ENCODE results near the gene UBTD2. TPM values are rescaled to one million over a fixed set of nuclear protein-coding genes. Genes with fewer than 3 reads are reported as not detected.
"Not testable (repeated sequence)": the region's sequence is repeated elsewhere in the genome, so short reads cannot be mapped to it uniquely, and the experiment has no call there.

UBTD2 gene
- total RNA-seq, 3 donors from 2014 or later (not counting 1 experiment from before 2014, with no cell fraction given): 1.7 to 3.3 (median 2.6) TPM

DNA sequence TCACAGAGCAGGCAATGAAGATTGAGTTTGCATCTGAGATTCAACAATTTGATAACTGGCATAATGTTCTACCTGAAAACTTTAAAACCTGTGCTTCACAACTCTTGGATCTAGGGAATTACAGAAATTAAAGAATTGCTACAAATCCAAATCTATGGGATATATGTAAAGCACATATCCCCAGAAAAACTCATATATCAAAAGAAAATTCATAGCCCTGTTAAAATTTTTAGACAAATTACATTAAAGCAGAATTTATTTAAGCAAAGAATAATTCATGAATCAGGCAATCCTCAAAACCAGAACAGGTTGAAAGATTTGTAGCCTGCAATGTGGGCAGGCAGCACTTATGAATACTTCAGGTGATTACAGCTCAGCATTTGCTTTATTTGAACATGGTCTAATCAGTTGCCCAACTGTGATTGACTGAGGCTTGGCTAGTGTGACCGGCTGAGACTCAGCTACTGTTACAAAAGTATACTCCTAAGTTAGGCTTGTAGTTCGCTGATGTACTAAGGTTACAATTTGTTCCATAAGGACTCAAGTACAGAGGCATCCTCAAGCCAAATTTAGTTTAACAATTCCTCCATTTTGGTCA is 10.3 kb upstream of the UBTD2 start:
- Mint-ChIP-seq H3K27ac (no peak overlapping the region), H3K27me3 (ENCODE audit: low read depth in 2 of 2) (no peaks in the 10 kb centered on the region), H3K9me3 (no peaks in the 10 kb centered on the region), H3K4me3 (no peak overlapping the region), H3K4me1 (peaks cover 0 to 5% of the 10 kb centered on the region in 2 donors), H3K36me3 (no peaks in the 10 kb centered on the region)
- 100% methylated on average over 2 of the region's 2 CpGs for WGBS (ENCODE audit: insufficient coverage)
- Histone ChIP-seq H3K4me3 (ENCODE audit: low read length) (no peak overlapping the region), H3K27me3 (ENCODE audit: control insufficient read depth, insufficient read depth, low read length) (no peaks in the 10 kb centered on the region), H3K36me3 (ENCODE audit: control insufficient read depth, insufficient read depth, low read length) (no peaks in the 10 kb centered on the region), H3K9me3 (ENCODE audit: control insufficient read depth, insufficient read depth, low read length) (no peaks in the 10 kb centered on the region), H3K27ac (ENCODE audit: low read length) (no peak overlapping the region), H3K4me1 (ENCODE audit: control insufficient read depth, insufficient read depth, low read length) (peaks cover 3% of the 10 kb centered on the region)
- DNase-seq: no peak
- intact Hi-C loops (cut with micrococcal nuclease): loop anchor here (1.0 to 10.0 kb wide), 3 partner anchors 187 to 809 kb away; no protein-coding TSS in a partner anchor
- TF ChIP-seq, protein P1, sequence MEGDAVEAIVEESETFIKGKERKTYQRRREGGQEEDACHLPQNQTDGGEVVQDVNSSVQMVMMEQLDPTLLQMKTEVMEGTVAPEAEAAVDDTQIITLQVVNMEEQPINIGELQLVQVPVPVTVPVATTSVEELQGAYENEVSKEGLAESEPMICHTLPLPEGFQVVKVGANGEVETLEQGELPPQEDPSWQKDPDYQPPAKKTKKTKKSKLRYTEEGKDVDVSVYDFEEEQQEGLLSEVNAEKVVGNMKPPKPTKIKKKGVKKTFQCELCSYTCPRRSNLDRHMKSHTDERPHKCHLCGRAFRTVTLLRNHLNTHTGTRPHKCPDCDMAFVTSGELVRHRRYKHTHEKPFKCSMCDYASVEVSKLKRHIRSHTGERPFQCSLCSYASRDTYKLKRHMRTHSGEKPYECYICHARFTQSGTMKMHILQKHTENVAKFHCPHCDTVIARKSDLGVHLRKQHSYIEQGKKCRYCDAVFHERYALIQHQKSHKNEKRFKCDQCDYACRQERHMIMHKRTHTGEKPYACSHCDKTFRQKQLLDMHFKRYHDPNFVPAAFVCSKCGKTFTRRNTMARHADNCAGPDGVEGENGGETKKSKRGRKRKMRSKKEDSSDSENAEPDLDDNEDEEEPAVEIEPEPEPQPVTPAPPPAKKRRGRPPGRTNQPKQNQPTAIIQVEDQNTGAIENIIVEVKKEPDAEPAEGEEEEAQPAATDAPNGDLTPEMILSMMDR (IDR thresholded peaks at IDR 0.05): no peak
- no peak for ATAC-seq

GRCh38 chr5:172293054-172293744 is 9.6 kb upstream of the UBTD2 start:
- no peaks in the 10 kb centered on the region for H3K36me3 ChIP-seq (ENCODE audit: control insufficient read depth, insufficient read depth, low read length)
- no peaks in the 10 kb centered on the region for H3K9me3 ChIP-seq (ENCODE audit: control insufficient read depth, insufficient read depth, low read length)
- Mint-ChIP-seq H3K27ac (no peak overlapping the region), H3K27me3 (ENCODE audit: low read depth in 2 of 2) (no peaks in the 10 kb centered on the region), H3K4me3 (no peak overlapping the region), H3K9me3 (no peaks in the 10 kb centered on the region), H3K36me3 (no peaks in the 10 kb centered on the region), H3K4me1 (peaks cover 0 to 5% of the 10 kb centered on the region in 2 donors)
- no peak overlapping the region for H3K4me3 ChIP-seq (ENCODE audit: low read length)
- no peak overlapping the region for H3K27ac ChIP-seq (ENCODE audit: low read length)
- peak; percentile 95 to 100 (median 99) for ATAC-seq
- H3K4me1 ChIP-seq (ENCODE audit: control insufficient read depth, insufficient read depth, low read length): peaks cover 3% of the 10 kb centered on the region
- peak; percentile 22 to 82 for DNase-seq
- 42% methylated on average over 5 of the region's 5 CpGs for WGBS (ENCODE audit: insufficient coverage)
- intact Hi-C loops (cut with micrococcal nuclease): loop anchor here (1.0 to 10.0 kb wide), 3 partner anchors 186 to 808 kb away; no protein-coding TSS in a partner anchor
- no peaks in the 10 kb centered on the region for H3K27me3 ChIP-seq (ENCODE audit: control insufficient read depth, insufficient read depth, low read length)
- TF ChIP-seq, protein P1 (IDR thresholded peaks at IDR 0.05): peak; percentile 77

- not testable (repeated sequence) for H3K27ac Mint-ChIP-seq
- WGBS (ENCODE audit: insufficient coverage): 82% methylated on average over 5 of the region's 5 CpGs
Observed at GRCh38 chr5:172291837-172292236, 8.3 kb upstream of the UBTD2 start.

DNA sequence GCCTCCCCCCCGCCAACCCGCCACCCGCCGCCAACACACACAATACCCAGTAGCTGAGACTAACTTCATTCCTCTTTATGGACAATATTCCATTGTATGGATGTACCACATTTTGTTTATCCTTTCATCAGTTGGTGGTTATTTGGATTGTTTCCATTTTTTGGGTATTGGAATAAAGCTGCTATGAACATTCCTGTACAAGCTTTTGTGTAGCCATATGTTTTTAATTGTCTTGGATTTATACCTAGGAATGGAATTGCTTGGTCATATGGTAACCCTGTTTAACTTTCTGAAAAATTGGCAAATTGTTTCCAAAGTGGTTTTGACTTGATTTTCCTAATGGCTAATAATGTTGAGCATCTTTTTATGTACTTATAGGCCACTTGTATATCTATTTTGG is 4.9 kb upstream of the UBTD2 start:
- Histone ChIP-seq H3K4me3 (ENCODE audit: low read length) (no peak overlapping the region), H3K36me3 (ENCODE audit: control insufficient read depth, insufficient read depth, low read length) (no peaks in the 10 kb centered on the region), H3K27ac (ENCODE audit: low read length) (no peak overlapping the region), H3K27me3 (ENCODE audit: control insufficient read depth, insufficient read depth, low read length) (no peaks in the 10 kb centered on the region), H3K4me1 (ENCODE audit: control insufficient read depth, insufficient read depth, low read length) (peaks cover 7% of the 10 kb centered on the region), H3K9me3 (ENCODE audit: control insufficient read depth, insufficient read depth, low read length) (no peaks in the 10 kb centered on the region)
- WGBS (ENCODE audit: insufficient coverage): no CpG with 5 or more reads among the region's 4 CpGs
- peaks cover 0 to 10% of the 10 kb centered on the region in 2 donors for H3K4me1 Mint-ChIP-seq
- no peak overlapping the region for H3K4me3 Mint-ChIP-seq
- no peak overlapping the region for H3K27ac Mint-ChIP-seq
- H3K36me3 Mint-ChIP-seq: no peaks in the 10 kb centered on the region
- TF ChIP-seq, protein P1 (IDR thresholded peaks at IDR 0.05): no peak
- ATAC-seq: no peak
- no peak for DNase-seq
- no peaks in the 10 kb centered on the region for H3K9me3 Mint-ChIP-seq
- intact Hi-C loops (cut with micrococcal nuclease): loop anchor here (10.0 kb wide), 1 partner anchor 104 kb away; the partner anchor contains the start of gene STK10
- H3K27me3 Mint-ChIP-seq (ENCODE audit: low read depth in 2 of 2): no peaks in the 10 kb centered on the region

More at GRCh38 chr5:172291837-172292236, 8.3 kb upstream of the UBTD2 start:
- H3K4me3 Mint-ChIP-seq; H3K27me3 Mint-ChIP-seq (ENCODE audit: low read depth in 2 of 2); H3K4me1 Mint-ChIP-seq; H3K27me3 ChIP-seq (ENCODE audit: control insufficient read depth, insufficient read depth, low read length); ATAC-seq; H3K9me3 Mint-ChIP-seq; H3K9me3 ChIP-seq (ENCODE audit: control insufficient read depth, insufficient read depth, low read length); H3K36me3 ChIP-seq (ENCODE audit: control insufficient read depth, insufficient read depth, low read length); H3K36me3 Mint-ChIP-seq; DNase-seq; H3K4me3 ChIP-seq (ENCODE audit: low read length); H3K4me1 ChIP-seq (ENCODE audit: control insufficient read depth, insufficient read depth, low read length); H3K27ac ChIP-seq (ENCODE audit: low read length): not testable (repeated sequence)
- intact Hi-C loops (cut with micrococcal nuclease): loop anchor here (5.0 to 10.0 kb wide), 2 partner anchors 380 to 807 kb away; no protein-coding TSS in a partner anchor

DNA sequence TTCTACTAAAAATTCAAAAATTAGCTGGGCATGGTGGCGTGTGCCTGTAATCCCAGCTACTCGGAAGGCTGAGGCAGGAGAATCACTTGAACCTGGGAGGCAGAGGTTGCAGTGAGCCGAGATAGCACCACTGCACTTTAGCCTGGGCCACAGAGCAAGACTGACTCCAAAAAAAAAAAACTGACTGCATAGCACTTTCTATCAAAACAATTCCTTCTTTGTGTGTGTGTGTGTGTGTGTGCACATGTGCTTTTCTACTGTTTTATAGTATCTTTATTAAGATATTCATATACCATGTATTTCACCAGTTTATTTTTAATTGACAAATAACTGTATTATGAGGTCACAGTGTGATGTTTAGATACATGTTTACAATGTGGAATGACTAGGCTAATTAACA is 3.6 kb upstream of the UBTD2 start:
- not testable (repeated sequence) for H3K9me3 Mint-ChIP-seq; H3K36me3 Mint-ChIP-seq; H3K27ac Mint-ChIP-seq; DNase-seq; H3K4me3 ChIP-seq (ENCODE audit: low read length); H3K27ac ChIP-seq (ENCODE audit: low read length); H3K36me3 ChIP-seq (ENCODE audit: control insufficient read depth, insufficient read depth, low read length); H3K27me3 Mint-ChIP-seq (ENCODE audit: low read depth in 2 of 2); H3K27me3 ChIP-seq (ENCODE audit: control insufficient read depth, insufficient read depth, low read length); ATAC-seq; H3K4me3 Mint-ChIP-seq; H3K9me3 ChIP-seq (ENCODE audit: control insufficient read depth, insufficient read depth, low read length)
- H3K4me1 Mint-ChIP-seq: peaks cover 10 to 17% of the 10 kb centered on the region in 2 donors
- peaks cover 11% of the 10 kb centered on the region for H3K4me1 ChIP-seq (ENCODE audit: control insufficient read depth, insufficient read depth, low read length)
- 92% methylated on average over 3 of the region's 3 CpGs for WGBS (ENCODE audit: insufficient coverage)
- intact Hi-C loops (cut with micrococcal nuclease): loop anchor here (10.0 kb wide), 1 partner anchor 102 kb away; the partner anchor contains the start of gene STK10

All from natural killer cell (primary cell).